SK-MEL-5 (cell line): ENCODE data around the gene TUBA4B. TPM values are rescaled to one million over a fixed set of nuclear protein-coding genes. Genes with fewer than 3 reads are reported as not detected.
"Not testable (repeated sequence)": the region's sequence is repeated elsewhere in the genome, so short reads cannot be mapped to it uniquely, and the experiment has no call there.

Experiments used
- DNase-seq: peaks from one replicate; pipeline ENCODE4 v3.0.0-alpha.2; 2016; ENCODE audit warnings: low read depth, low spot score
- in situ Hi-C: cut with HindIII; loops from 2 replicates; pipeline ENCODE4 v1.10.0; 2016; ENCODE audit warnings: low sequenced_read_pairs, high pct_unique_total_duplicates, low pct_unique_long_range_greater_than_20kb
- total RNA-seq: library from RNA; depleted of rRNA; stranded (reverse); fragments of >200 nt; shearing (Covaris generic); gene quantifications from 2 replicates; pipeline ENCODE4 v1.2.3, GENCODE V29; 2014

Gene TUBA4B
- total RNA-seq, 1 experiment from 2014 or later, result not detected

- in situ Hi-C loops, result no loop called here
- DNase-seq, result no peak
Observed at GRCh38 chr2:219282375-219282774, 29.3 kb downstream of the TUBA4B start.

- no peak for DNase-seq
- in situ Hi-C loops, result no loop called here
Observed at GRCh38 chr2:219282943-219283581, 30.0 kb downstream of the TUBA4B start.

- in situ Hi-C loops, result no loop called here
- no peak for DNase-seq
Observed at GRCh38 chr2:219284501-219285372, 31.7 kb downstream of the TUBA4B start.

- in situ Hi-C loops, result no loop called here
- no peak for DNase-seq
Observed at GRCh38 chr2:219285373-219285735, 32.3 kb downstream of the TUBA4B start.

- no peak for DNase-seq
Observed at GRCh38 chr2:219285894-219286425, 32.9 kb downstream of the TUBA4B start.

GRCh38 chr2:219286436-219287115, 33.5 kb downstream of the TUBA4B start:
- DNase-seq, result no peak
- in situ Hi-C loops, result no loop called here

More at GRCh38 chr2:219285894-219286425, 32.9 kb downstream of the TUBA4B start:
- in situ Hi-C loops, result no loop called here

- in situ Hi-C loops, DNase-seq: not testable (repeated sequence)
Observed at GRCh38 chr2:219287116-219287440, 34.0 kb downstream of the TUBA4B start.

- in situ Hi-C loops, result no loop called here
- no peak for DNase-seq
Observed at GRCh38 chr2:219287580-219288265, 34.7 kb downstream of the TUBA4B start.

- no peak for DNase-seq
- in situ Hi-C loops, result no loop called here
Observed at GRCh38 chr2:219289195-219289536, 36.1 kb downstream of the TUBA4B start.

GRCh38 chr2:219289537-219290361, 36.7 kb downstream of the TUBA4B start:
- in situ Hi-C loops, result no loop called here
- DNase-seq, result peak; percentile 52

GRCh38 chr2:219290381-219291171, 37.5 kb downstream of the TUBA4B start:
- DNase-seq, result no peak
- in situ Hi-C loops, result no loop called here

- DNase-seq, result no peak
- in situ Hi-C loops, result no loop called here
Observed at GRCh38 chr2:219291394-219291793, 38.4 kb downstream of the TUBA4B start.

GRCh38 chr2:219291910-219292490, 39.0 kb downstream of the TUBA4B start:
- DNase-seq, result no peak
- in situ Hi-C loops, result no loop called here

GRCh38 chr2:219292616-219293015, 39.6 kb downstream of the TUBA4B start:
- no peak for DNase-seq
- in situ Hi-C loops, result no loop called here

- in situ Hi-C loops, result no loop called here
- DNase-seq, result no peak
Observed at GRCh38 chr2:219293736-219294231, 40.7 kb downstream of the TUBA4B start.
